Naive B cell (primary cell): Measurements from ENCODE around the gene MAPK11. TPM values are rescaled to one million over a fixed set of nuclear protein-coding genes. Genes with fewer than 3 reads are reported as not detected.

ENCODE experiments used
- ATAC-seq, 2 donors: fragments of 150-1000 bp; cut with Tn5 transposase; 2 replicates each; pipeline ENCODE4 v1.10.0; 2021; ENCODE audit warnings: low read depth in 2 of 2, mild to moderate bottlenecking in 2 of 2, moderate library complexity in 2 of 2
- DNase-seq: peaks from one replicate; pipeline ENCODE4 v3.0.0; 2022
- H3K27ac Mint-ChIP-seq, 6 donors: one replicate each; pipeline ENCODE4 v1.8.0; 2020 to 2022; ENCODE audit warnings: mild to moderate bottlenecking in 6 of 6, mixed read lengths in 6 of 6, moderate library complexity in 5 of 6, inconsistent platforms in 2 of 6
- H3K27me3 Mint-ChIP-seq, 3 donors: one replicate each; pipeline ENCODE4 v1.8.0; 2021 to 2022; ENCODE audit warnings: mixed read lengths in 3 of 3, mild to moderate bottlenecking in 1 of 3
- H3K36me3 Mint-ChIP-seq, 2 donors: one replicate each; pipeline ENCODE4 v1.8.0; 2020 to 2022; ENCODE audit warnings: mixed read lengths in 2 of 2, inconsistent platforms in 1 of 2, mild to moderate bottlenecking in 1 of 2
- H3K4me1 Mint-ChIP-seq, 3 donors: one replicate each; pipeline ENCODE4 v1.8.0; 2020 to 2022; ENCODE audit warnings: mixed read lengths in 3 of 3, inconsistent platforms in 1 of 3, mild to moderate bottlenecking in 1 of 3, moderate library complexity in 1 of 3
- H3K4me3 Mint-ChIP-seq, 8 donors: one replicate each; pipeline ENCODE4 v1.8.0; 2020 to 2022; ENCODE audit warnings: mild to moderate bottlenecking in 8 of 8, mixed read lengths in 8 of 8, moderate library complexity in 8 of 8, inconsistent platforms in 2 of 8
- H3K9me3 Mint-ChIP-seq, 7 donors: one replicate each; pipeline ENCODE4 v1.8.0; 2020 to 2022; ENCODE audit warnings: mixed read lengths in 7 of 7, mild to moderate bottlenecking in 5 of 7, inconsistent platforms in 2 of 7, moderate library complexity in 1 of 7
- polyA plus RNA-seq, 6 donors: library from polyadenylated mRNA; unstranded; fragments of 300-500 nt; fragmentation: Illumina TruSeq; gene quantifications; one replicate each; pipeline ENCODE4 v1.2.3, GENCODE V29; 2021; ENCODE audit warnings: low read depth in 6 of 6

The MAPK11 gene
- polyA plus RNA-seq, 6 donors from 2014 or later, result 0.17 to 0.21 (median 0.19) TPM; not detected in 3

DNA sequence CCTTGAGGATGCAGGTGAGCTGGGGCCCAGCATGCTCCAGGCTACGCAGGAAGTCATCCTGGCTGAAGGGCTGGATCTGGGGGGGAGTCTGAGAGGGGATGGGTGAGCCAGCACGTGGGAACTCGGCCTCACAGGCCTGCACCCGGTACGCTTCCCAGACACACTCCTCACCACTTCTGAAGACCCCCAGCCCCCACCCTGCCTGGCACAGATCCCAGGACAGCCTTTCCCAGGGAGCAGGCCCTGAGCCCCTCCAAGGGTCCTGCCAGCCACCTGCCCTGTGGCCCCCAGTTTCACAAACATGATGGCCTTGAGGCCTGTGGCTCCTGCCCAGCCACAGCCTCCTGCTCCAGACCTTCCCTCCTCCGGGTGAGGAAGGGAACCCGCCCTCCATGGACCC, 42.8 kb upstream of the MAPK11 start:
- Mint-ChIP-seq H3K27me3 (peaks cover 0 to 7% (median 6%) of the 10 kb centered on the region in 3 donors), H3K9me3 (no peaks in the 10 kb centered on the region), H3K36me3 (no peaks in the 10 kb centered on the region), H3K4me3 (no peak overlapping the region), H3K4me1 (peaks cover 21 to 30% (median 27%) of the 10 kb centered on the region in 3 donors), H3K27ac (peak overlapping the region in 1 of 6 donors; percentile 29)
- no peak for DNase-seq
- ATAC-seq, result no peak

DNA sequence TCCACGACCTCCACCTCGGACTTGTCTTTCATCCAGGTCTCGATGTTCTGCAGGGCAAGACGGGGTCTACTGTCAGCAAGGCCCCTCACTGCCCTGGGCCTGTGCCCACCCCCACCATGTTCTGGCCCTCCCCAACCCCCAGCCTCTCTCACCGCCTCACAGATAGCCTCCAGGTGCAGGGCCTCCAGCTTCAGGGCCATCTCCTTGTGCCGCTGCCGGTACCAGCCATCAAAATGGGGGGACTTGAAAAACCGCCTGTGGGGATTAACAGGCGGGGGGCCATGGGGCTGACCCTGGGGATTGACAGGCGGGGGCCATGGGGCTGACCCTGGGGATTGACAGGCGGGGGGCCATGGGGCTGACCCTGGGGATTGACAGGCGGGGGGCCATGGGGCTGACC, 42.2 kb upstream of the MAPK11 start:
- H3K36me3 Mint-ChIP-seq, result no peaks in the 10 kb centered on the region
- H3K4me3 Mint-ChIP-seq, result no peak overlapping the region
- peaks cover 0 to 7% (median 6%) of the 10 kb centered on the region in 3 donors for H3K27me3 Mint-ChIP-seq
- DNase-seq (no peak), ATAC-seq (no peak)
- peaks cover 21 to 30% (median 27%) of the 10 kb centered on the region in 3 donors for H3K4me1 Mint-ChIP-seq
- peak overlapping the region in 1 of 6 donors; percentile 41 for H3K27ac Mint-ChIP-seq
- H3K9me3 Mint-ChIP-seq, result no peaks in the 10 kb centered on the region

DNA sequence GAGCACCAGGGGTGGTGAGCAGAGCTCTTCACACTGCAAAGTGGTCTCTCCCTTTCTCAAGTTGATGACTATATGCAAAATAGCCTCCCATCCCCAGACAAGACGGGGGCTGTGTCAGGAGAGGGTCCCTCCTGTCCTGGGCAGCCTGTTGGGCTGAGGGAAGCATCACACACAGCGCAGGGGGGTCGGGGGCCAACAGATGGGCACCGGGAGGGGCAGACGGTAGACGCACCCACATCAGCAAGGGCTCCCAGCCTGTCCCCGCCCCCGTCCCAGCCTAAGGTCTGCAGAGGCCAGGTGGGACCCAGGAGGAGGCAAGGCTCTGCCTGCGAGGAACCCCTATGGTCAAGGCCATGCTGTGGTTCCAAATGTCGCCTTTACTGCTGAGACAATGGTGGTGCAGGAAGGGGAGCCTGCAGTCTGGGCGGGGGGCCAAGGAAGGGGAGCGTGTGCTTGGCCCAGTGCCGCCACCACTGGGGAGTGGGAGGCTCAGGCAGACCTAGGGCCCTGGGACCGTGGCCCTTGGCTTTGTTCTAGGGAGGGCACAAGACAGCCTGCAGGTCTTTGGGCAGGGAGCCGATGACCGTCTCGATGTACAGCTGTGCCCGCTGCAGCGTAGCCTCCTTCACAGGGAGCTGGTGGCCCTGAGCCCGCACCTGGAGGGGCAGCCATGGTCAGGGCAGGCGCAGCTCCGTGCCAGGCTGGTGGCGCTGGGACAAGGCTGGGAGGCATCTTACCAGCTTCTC, 41.6 kb upstream of the MAPK11 start:
- no peaks in the 10 kb centered on the region for H3K9me3 Mint-ChIP-seq
- ATAC-seq (no peak), DNase-seq (no peak)
- peak overlapping the region in 2 of 8 donors; percentile 20 to 26 for H3K4me3 Mint-ChIP-seq
- no peaks in the 10 kb centered on the region for H3K36me3 Mint-ChIP-seq
- H3K27ac Mint-ChIP-seq, result peak overlapping the region in 1 of 6 donors; percentile 41
- H3K27me3 Mint-ChIP-seq, result peaks cover 0 to 7% (median 6%) of the 10 kb centered on the region in 3 donors
- peaks cover 21 to 30% (median 27%) of the 10 kb centered on the region in 3 donors for H3K4me1 Mint-ChIP-seq

DNA sequence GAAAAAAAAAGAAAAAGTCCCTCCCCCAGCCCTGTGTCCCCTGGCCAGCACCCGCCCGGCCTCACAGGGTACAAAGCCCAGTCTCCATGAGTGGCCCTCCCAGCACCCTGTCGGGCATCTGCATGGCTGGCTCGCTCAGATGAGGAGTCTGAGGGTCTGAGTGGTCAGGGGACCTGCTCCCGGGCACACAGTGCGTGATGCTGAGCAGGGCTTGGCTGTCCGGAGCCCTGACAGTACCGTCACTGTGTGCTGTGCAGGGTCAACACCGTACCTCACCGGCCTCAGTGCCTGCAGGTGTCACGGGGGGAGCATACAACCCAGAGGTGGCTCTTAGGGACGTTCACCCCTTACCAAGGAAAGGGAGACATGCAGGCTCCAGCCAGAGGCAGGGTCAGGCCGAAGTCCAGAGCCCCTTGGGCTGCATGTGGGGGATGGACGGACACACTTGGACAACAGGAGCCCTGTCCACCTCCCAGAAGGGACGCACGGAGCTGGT, 40.8 kb upstream of the MAPK11 start:
- Mint-ChIP-seq H3K9me3 (no peaks in the 10 kb centered on the region), H3K4me3 (no peak overlapping the region), H3K27me3 (peaks cover 0 to 11% (median 9%) of the 10 kb centered on the region in 3 donors), H3K4me1 (peaks cover 27 to 34% (median 32%) of the 10 kb centered on the region in 3 donors), H3K36me3 (no peaks in the 10 kb centered on the region), H3K27ac (no peak overlapping the region)
- DNase-seq, result no peak
- no peak for ATAC-seq

DNA sequence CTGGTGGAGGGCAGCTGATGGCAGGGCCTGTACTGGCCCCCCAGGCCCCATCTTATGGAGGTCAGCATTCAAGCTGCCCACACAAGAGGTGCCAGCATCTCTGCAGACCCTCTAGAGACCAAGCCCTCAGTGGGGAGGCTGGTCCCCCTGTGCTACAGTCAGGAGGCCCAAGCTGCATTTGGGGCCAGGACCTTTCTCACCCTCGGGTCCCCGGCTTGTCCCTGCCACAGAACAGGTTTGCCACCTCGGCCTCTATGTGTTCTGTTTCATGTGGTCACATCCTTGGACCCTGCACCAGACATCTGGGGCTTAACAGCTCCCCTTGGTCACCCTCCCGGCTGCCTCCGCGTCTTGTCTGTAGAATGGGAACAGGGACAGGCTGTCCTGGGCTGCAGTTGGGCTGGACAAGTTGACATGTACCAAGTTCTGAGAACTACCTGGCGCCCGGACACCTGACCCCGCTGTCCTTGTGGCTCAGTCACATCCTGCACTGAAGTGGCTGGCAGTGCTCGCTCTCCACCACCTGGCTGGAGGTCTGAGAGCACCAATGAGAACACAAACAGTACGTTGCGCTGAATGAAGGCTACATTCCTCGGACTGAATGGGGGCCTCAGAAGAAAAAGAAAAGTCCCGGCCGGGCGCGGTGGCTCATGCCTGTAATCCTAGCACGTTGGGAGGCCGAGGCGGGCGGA, 40.0 kb upstream of the MAPK11 start:
- peaks cover 29 to 33% (median 31%) of the 10 kb centered on the region in 3 donors for H3K4me1 Mint-ChIP-seq

DNA sequence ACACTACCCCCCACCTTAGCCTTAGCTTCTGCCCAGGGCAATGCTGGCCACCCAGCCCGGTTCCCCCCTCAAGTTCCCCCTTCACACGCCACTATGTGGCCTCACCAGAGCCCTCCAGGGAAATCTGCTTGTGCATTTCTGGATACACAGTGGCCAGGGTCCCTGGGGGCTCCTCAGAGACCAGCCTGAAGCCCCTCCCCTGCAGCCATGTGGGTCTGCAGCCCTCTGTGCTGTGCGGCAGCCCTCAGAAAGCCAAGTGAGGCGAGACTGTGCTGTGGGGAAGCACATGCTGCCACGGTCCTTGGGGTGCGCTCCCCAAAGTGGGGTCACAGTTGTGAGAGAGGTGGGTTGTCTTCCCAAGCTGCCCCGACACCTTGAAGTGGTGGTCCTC, 39.4 kb upstream of the MAPK11 start:
- H3K4me3 Mint-ChIP-seq, result peak overlapping the region in 1 of 8 donors; percentile 78
- no peak for ATAC-seq

More for the DNA sequence above, 40.0 kb upstream of the MAPK11 start:
- no peak for DNase-seq
- H3K4me3 Mint-ChIP-seq, result peak overlapping the region in 2 of 8 donors; percentile 30 to 60
- H3K9me3 Mint-ChIP-seq, result no peaks in the 10 kb centered on the region
- no peaks in the 10 kb centered on the region for H3K36me3 Mint-ChIP-seq
- H3K27ac Mint-ChIP-seq, result peak overlapping the region in 2 of 6 donors; percentile 30 to 74
- peaks cover 0 to 16% (median 14%) of the 10 kb centered on the region in 3 donors for H3K27me3 Mint-ChIP-seq
- no peak for ATAC-seq

DNA sequence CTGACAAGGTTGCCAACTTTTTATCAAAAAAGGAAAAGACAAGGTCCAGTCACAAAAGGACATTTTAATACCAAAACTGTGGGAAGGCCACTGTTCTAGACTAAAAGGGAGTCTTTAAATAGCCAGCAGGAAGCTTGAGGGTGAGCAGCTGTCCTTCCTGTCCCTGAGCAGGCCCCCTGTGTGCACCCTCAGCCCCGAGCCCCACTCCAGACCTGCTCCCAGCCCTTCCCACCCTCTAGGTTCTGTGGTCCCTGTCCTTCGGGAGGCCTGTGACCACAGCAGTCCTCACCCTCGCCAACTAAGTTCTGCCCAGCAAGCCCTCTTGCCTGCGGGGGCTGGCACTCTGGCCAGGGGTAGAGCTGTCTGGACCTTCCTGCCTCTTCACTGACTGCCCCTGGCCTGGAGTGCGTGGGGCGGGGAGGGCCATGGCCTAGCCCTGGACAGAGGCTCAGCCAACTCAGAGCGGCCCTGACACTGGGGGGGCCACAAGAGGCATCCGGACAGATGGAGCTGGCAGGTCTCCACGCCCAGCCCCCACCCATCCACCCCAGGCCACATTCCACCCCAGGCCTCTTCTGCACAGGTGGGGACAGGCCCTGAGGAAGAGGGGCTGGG, 38.9 kb upstream of the MAPK11 start:
- H3K36me3 Mint-ChIP-seq, result no peaks in the 10 kb centered on the region
- H3K4me3 Mint-ChIP-seq, result peak overlapping the region in 7 of 8 donors; percentile 34 to 80 (median 74)
- ATAC-seq, result no peak
- H3K9me3 Mint-ChIP-seq, result no peaks in the 10 kb centered on the region
- no peak for DNase-seq
- peaks cover 6 to 26% (median 14%) of the 10 kb centered on the region in 3 donors for H3K27me3 Mint-ChIP-seq
- H3K4me1 Mint-ChIP-seq, result peaks cover 31 to 34% (median 33%) of the 10 kb centered on the region in 3 donors
- peak overlapping the region in 1 of 6 donors; percentile 56 for H3K27ac Mint-ChIP-seq

More for the DNA sequence above, 39.4 kb upstream of the MAPK11 start:
- no peak for DNase-seq
- H3K4me1 Mint-ChIP-seq, result peaks cover 31 to 34% (median 33%) of the 10 kb centered on the region in 3 donors
- no peaks in the 10 kb centered on the region for H3K36me3 Mint-ChIP-seq
- no peaks in the 10 kb centered on the region for H3K9me3 Mint-ChIP-seq
- H3K27me3 Mint-ChIP-seq, result peaks cover under 1 to 21% (median 14%) of the 10 kb centered on the region in 3 donors
- no peak overlapping the region for H3K27ac Mint-ChIP-seq

DNA sequence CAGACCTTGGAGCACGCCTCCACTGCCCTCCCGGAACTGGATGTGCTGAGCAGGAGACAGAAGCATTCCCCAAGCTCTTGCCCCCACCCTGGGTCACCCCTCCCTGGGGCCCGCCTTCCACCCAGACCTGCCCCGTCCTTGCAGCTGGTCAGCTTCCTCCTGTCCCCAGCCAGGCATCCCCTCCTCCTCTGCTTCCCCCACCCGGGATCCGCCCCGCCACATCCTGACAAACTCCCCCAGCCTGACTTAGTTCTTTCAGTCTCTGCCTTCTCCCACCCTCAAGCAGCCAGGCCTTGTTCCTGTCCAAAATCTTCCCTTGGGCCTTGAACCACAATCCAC, 38.4 kb upstream of the MAPK11 start:
- DNase-seq, result no peak
- H3K36me3 Mint-ChIP-seq, result no peaks in the 10 kb centered on the region
- H3K4me1 Mint-ChIP-seq, result peaks cover 31 to 39% (median 33%) of the 10 kb centered on the region in 3 donors
- H3K9me3 Mint-ChIP-seq, result no peaks in the 10 kb centered on the region
- no peak for ATAC-seq
- peaks cover 6 to 28% (median 14%) of the 10 kb centered on the region in 3 donors for H3K27me3 Mint-ChIP-seq
- H3K27ac Mint-ChIP-seq, result peak overlapping the region in 2 of 6 donors; percentile 12 to 56
- peak overlapping the region; percentile 59 to 80 (median 74) for H3K4me3 Mint-ChIP-seq

DNA sequence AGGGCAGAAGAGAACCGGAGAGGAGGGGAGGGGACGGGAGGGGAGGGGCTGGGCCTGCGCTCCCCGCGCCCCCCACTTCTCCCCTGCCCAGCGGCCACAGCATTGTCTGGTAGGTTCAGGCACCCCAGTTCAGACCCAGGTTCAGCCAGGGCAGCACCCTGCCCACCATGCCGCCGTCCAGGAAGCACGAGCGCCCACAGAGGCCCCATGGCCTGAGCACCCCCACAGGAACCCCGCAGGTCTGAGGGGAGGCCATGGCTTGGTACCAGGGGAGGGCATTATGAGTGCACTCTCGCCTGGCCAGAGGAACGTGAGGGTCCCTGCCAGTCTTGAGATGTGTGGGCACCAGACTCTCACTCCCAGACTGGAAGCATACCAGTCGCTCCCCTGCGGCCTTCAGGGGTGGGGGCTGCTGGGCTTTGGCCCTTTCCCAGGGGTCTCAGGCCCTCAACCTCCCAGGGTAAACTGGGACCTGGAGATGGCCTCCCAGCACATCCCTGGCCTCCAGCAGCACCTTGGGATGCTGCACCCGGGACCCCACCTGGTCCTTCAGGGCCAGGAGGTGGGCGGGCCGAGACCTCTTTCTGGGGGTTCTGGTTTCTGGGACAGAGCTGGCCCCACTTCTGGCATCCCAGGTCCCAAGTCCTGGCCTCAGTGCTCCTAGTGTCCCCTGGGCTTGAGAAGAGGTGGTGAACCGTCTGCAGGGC, 37.9 kb upstream of the MAPK11 start:
- no peaks in the 10 kb centered on the region for H3K36me3 Mint-ChIP-seq
- no peak for DNase-seq

DNA sequence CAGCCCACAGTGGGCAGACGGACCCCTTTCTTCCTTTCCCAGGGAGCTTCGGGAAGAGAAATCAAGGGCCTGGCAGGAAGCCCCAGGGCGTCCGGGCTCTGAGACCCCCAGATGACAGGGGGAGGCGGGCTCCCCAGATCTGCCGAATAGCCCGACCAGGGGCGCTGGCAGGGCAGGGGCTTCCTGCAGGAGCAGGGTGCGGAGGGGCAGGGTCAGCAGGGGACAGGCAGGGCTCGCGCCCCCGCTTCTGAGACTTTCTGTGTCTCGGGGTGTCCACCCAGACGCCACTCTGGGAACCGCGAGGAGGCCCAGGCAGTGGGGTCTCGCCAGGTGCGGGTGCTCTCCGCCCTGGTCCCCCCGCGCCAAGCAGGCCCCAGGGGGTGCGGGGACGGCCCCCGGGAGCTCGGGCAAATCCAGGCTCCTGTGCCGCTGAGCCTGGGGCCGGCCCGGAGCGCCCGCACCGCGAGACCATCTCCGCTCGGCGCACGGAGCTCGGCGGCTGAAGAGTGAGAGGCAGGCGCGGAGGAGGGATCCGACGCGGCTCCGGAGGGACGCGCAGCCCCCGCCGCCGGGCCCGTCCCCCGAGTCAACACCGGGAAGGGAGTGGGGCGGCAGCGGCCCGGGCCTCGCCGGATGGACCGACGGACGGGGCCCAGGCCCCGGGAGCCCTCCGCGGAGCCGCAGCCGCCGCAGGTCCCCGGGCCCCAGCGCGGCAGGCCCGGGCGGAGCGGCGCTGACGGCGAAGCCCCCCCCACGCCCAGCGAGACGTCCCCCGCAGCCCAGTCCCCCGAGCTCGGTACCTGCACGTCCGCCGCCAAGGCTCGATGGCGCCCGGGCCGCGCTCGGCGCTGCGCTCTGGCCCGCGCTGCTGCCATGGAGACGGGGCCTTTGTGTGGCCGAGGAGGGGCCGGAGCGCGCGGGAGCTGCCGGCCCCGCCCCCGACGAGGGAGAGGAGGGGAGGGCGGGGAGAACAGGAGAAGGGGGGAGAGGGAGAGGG, 36.9 kb upstream of the MAPK11 start, which contains the start of gene PLXNB2:
TSS of gene PLXNB2 (minus strand) at position 894 of the 997 bp plus-strand sequence. CDS start 17,062 bp downstream, outside the sequence.
- peaks cover 46 to 50% (median 46%) of the 10 kb centered on the region in 3 donors for H3K4me1 Mint-ChIP-seq

More for the DNA sequence above, 37.9 kb upstream of the MAPK11 start:
- Mint-ChIP-seq H3K27ac (peak overlapping the region in 2 of 6 donors; percentile 12 to 56), H3K9me3 (no peaks in the 10 kb centered on the region), H3K4me3 (peak overlapping the region; percentile 59 to 80 (median 68)), H3K4me1 (peaks cover 36 to 42% (median 38%) of the 10 kb centered on the region in 3 donors), H3K27me3 (peaks cover 6 to 28% (median 14%) of the 10 kb centered on the region in 3 donors)
- no peak for ATAC-seq

DNA sequence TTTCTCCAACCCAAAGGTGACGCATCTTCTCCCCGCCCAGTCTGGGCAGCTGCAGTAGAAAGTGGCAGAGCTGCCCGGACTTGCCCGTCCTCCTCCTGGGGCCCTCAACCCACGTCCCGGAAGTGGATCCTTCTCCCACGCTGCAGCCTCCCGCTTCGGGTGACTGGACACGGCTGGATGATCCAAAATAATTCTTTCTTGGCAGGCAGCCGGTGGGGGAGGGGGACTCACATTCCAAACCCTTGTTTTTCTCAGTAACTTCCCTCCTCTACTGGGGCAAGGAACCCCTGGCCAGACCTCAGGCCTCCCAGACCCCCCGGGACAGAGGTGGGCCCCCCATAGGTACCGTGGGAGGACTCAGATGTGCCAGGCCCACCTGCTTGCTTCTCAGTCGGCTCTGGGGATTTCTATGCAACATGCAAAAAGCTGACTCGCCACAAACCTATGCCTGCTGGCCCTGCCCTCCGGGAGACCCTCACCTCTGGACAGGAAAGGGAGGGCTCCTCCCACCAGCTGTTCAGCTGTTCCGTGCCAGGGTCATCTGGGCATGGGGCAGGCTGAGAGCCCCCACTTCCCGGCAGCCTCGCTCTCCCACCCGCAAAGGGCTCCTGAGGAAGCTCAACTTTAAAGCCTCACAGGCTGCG, 35.9 kb upstream of the MAPK11 start:
- ATAC-seq (peak in 1 of 2 donors; percentile 9), DNase-seq (no peak)
- no peaks in the 10 kb centered on the region for H3K9me3 Mint-ChIP-seq
- H3K36me3 Mint-ChIP-seq, result no peaks in the 10 kb centered on the region
- peak overlapping the region; percentile 63 to 89 (median 72) for H3K4me3 Mint-ChIP-seq
- H3K27me3 Mint-ChIP-seq, result peaks cover 6 to 30% (median 14%) of the 10 kb centered on the region in 3 donors
- H3K27ac Mint-ChIP-seq, result peak overlapping the region in 3 of 6 donors; percentile 2 to 82 (median 52)
- peaks cover 56 to 58% (median 56%) of the 10 kb centered on the region in 3 donors for H3K4me1 Mint-ChIP-seq

More for the DNA sequence above, 36.9 kb upstream of the MAPK11 start, which contains the start of gene PLXNB2:
- DNase-seq (no peak), ATAC-seq (peak; percentile 24 to 27)
- H3K9me3 Mint-ChIP-seq, result no peaks in the 10 kb centered on the region
- H3K36me3 Mint-ChIP-seq, result no peaks in the 10 kb centered on the region
- peak within 1 kb of the TSS; percentile 59 to 80 (median 72) for H3K4me3 Mint-ChIP-seq
- H3K27ac Mint-ChIP-seq, result peak within 1 kb of the TSS in 2 of 6 donors; percentile 12 to 82
- H3K27me3 Mint-ChIP-seq, result peaks cover 6 to 28% (median 14%) of the 10 kb centered on the region in 3 donors
